Small intestine (tissue), 7 donors: ENCODE data around the gene FBN1. TPM values are rescaled to one million over a fixed set of nuclear protein-coding genes. Genes with fewer than 3 reads are reported as not detected.

Experiments used
- DNase-seq, 2 donors: peaks; one replicate each; pipeline versions ENCODE4 v3.0.0 to v3.0.0-alpha.2; 2013
- FAIRE-seq: peaks from 2 replicates; lab custom pipeline; 2012; peaks lifted over from hg19 to GRCh38; lab: Jason Lieb, UNC
- H3K27ac ChIP-seq, 3 donors: one replicate each; pipeline ENCODE4 v1.5.1; 2013; ENCODE audit warnings: low read length in 2 of 3, mild to moderate bottlenecking in 2 of 3, control low read depth in 1 of 3, inconsistent platforms in 1 of 3, low read depth in 1 of 3, moderate library complexity in 1 of 3
- H3K27me3 ChIP-seq, 3 donors: one replicate each; pipeline ENCODE4 v1.6.1; 2013; ENCODE audit warnings: low read length in 3 of 3, inconsistent platforms in 1 of 3; ENCODE audit not compliant: control insufficient read depth in 3 of 3, insufficient read depth in 3 of 3
- H3K36me3 ChIP-seq, 3 donors: one replicate each; pipeline ENCODE4 v1.6.1; 2013; ENCODE audit warnings: low read length in 3 of 3, inconsistent platforms in 1 of 3, low read depth in 1 of 3, mild to moderate bottlenecking in 1 of 3, moderate library complexity in 1 of 3; ENCODE audit not compliant: control insufficient read depth in 3 of 3, insufficient read depth in 2 of 3
- H3K4me1 ChIP-seq, 3 donors: one replicate each; pipeline ENCODE4 v1.6.1; 2013; ENCODE audit warnings: low read length in 2 of 3, inconsistent platforms in 1 of 3, low read depth in 1 of 3, mild to moderate bottlenecking in 1 of 3, moderate library complexity in 1 of 3; ENCODE audit not compliant: control insufficient read depth in 3 of 3, insufficient read depth in 2 of 3
- H3K4me3 ChIP-seq, 3 donors: one replicate each; pipeline ENCODE4 v1.5.1; 2013; ENCODE audit warnings: low read length in 3 of 3, control low read depth in 1 of 3, inconsistent platforms in 1 of 3, low read depth in 1 of 3, mild to moderate bottlenecking in 1 of 3, moderate library complexity in 1 of 3
- H3K9me3 ChIP-seq, 2 donors: one replicate each; pipeline ENCODE4 v1.6.1; 2013; ENCODE audit warnings: low read depth in 1 of 2, low read length in 1 of 2; ENCODE audit not compliant: control insufficient read depth in 2 of 2, insufficient read depth in 1 of 2
- WGBS, 3 donors: extraction: QIAGEN DNeasy Blood & Tissue Kit; methylation state at CpG; one replicate each; pipeline ENCODE4 v1.1.7; 2013; 5-methylcytosine and 5-hydroxymethylcytosine counted together
- polyA plus RNA-seq, 4 donors: library from polyadenylated mRNA; stranded (reverse) in 3 of 4; unstranded in 1 of 4; fragments of 200-250 nt in 3 of 4; fragments of 120-200 nt in 1 of 4; gene quantifications; one replicate each; pipeline versions ENCODE4 v1.2.1 to v1.2.3, GENCODE V29; 2013
- donor health status: healthy with polysubstance abuse.
- donor health status: control.
- donor health status: control.
- donor health status: Bipolar disorder and iron deficiency.
- donor health status: healthy.

Gene FBN1
- polyA plus RNA-seq, 4 donors, result 1.1 to 33.9 (median 11.3) TPM

GRCh38 chr15:48664436-48664835, 18.9 kb upstream of the FBN1 start:
- Histone ChIP-seq H3K27ac (no peak overlapping the region), H3K27me3 (no peaks in the 10 kb centered on the region), H3K4me3 (no peak overlapping the region), H3K36me3 (no peaks in the 10 kb centered on the region), H3K9me3 (no peaks in the 10 kb centered on the region), H3K4me1 (no peaks in the 10 kb centered on the region)
- no peak for DNase-seq
- WGBS, 3 donors, result 85 to 95% (median 88%) methylated on average over 1 of the region's 1 CpG
- no peak for FAIRE-seq

DNA sequence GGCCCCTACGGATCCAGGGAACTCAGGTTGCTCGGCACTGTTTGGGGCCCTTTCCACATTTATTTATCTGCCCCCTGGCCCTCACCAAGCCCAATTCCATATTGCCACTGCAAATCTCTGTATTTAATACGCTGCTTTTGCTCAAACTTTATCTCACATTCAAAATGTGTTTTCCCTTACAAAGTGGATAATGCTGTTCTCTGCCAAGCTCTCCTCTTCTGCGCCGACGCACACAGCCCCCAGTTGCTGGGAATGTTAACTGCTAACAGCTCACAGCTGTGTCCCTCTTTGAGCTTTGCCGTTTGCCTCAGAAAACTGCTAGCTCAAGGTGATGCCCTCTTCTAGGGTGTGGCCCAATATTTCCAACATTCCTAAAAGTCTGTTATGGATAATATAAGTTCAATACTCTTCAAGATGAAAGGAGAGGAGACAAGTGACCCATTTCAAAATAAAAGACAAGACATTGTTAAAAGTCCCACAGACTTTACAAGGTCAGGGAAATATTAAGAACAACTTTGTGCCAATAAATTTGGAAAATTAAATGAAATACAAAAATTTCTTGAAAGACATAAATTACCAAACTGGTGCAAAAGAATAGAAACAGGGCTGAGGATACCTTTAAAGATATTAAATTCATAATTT, 12.6 kb upstream of the FBN1 start:
- Histone ChIP-seq H3K27me3 (no peaks in the 10 kb centered on the region), H3K27ac (no peak overlapping the region), H3K4me3 (no peak overlapping the region), H3K9me3 (no peaks in the 10 kb centered on the region), H3K36me3 (no peaks in the 10 kb centered on the region), H3K4me1 (peaks cover 0 to 3% (median 0%) of the 10 kb centered on the region in 3 donors)
- DNase-seq, result no peak
- FAIRE-seq, result no peak
- 67 to 77% (median 69%) methylated on average over 7 of the region's 7 CpGs for whole genome bisulfite sequencing, 3 donors

DNA sequence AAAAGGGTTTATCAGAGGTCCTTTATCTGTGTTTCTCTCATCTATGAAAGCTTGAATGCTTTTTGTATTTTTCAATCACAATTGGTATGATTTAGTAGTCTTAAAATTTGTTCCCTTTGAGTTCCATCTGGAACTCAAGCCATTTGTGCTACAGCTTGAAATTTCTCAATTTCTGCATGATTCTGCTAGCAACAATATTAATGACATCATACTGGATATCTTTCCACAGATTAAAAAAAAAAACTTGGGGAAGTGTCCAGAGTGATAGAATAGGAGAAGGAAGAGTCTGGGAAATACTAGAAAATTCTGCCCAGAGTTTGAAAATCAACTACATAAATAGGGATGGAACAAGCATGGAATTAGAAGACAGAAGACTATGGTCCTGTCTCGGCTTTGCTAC, 9.3 kb upstream of the FBN1 start:
- Histone ChIP-seq H3K9me3 (no peaks in the 10 kb centered on the region), H3K27ac (no peak overlapping the region), H3K36me3 (no peaks in the 10 kb centered on the region), H3K27me3 (no peaks in the 10 kb centered on the region), H3K4me3 (no peak overlapping the region), H3K4me1 (peaks cover 0 to 3% (median 0%) of the 10 kb centered on the region in 3 donors)
- DNase-seq (no peak), FAIRE-seq (no peak)
- WGBS, 3 donors, result 86 to 88% (median 87%) methylated on average over 1 of the region's 1 CpG

DNA sequence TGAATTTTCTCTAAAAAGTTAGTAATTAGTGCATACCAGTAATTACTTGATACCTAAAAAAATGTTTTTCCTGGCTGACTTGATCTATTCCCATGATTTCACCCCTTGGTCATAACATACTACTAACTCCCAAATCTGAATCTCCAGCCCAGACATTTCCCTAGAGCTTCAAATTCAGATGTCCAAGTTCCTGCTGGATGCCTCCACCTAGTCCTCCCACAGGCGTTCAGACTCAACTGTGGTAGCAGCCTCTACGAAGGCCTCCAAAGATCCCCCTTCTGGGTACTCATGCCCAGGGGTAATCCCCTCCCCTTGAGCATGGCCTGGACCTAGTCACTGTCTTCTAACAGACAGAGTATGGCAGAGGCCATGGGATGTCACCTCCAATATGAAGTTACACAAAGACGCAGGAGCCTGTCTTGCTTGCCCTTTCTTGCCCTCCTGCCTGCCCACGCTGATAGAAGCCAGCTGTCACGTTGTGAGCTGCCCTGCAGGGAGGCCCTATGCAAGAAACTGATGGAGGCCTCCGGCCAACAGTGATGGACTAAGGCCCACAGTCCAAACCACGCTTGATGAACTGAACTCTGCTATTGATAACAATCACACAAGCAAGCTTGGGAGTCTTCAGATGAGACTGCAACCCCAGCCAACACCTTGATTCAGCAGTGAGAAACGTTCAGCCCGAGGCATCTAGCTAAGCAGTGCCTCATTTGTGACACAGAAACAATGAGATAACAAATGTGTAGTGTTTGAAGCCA, 8.6 kb upstream of the FBN1 start:
- H3K27me3 ChIP-seq, result no peaks in the 10 kb centered on the region
- H3K9me3 ChIP-seq, result no peaks in the 10 kb centered on the region
- WGBS, 3 donors, result 80 to 83% (median 83%) methylated on average over 9 of the region's 9 CpGs
- H3K4me1 ChIP-seq, result peaks cover 0 to 3% (median 0%) of the 10 kb centered on the region in 3 donors
- FAIRE-seq (no peak), DNase-seq (no peak)
- no peak overlapping the region for H3K27ac ChIP-seq
- no peak overlapping the region for H3K4me3 ChIP-seq
- no peaks in the 10 kb centered on the region for H3K36me3 ChIP-seq

DNA sequence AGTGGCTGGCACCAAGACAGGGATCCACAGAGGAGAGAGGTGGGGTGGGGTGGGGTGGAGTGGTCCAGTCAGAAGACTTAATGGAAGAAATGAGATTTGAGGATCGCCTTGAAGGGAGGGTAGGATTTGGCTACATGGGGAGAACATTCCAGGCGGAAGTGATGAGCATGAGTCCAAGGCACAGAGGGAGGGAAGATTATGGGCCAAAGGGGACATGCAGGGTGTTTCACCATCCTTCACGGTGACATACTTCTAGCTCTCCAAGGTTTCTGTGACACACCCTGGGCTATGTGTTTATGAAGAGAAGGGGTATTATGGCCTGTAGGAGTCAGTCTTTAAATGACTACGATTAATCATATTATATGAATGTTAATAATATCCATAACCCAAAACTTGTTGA, 7.7 kb upstream of the FBN1 start:
- Histone ChIP-seq H3K27me3 (no peaks in the 10 kb centered on the region), H3K4me3 (no peak overlapping the region), H3K36me3 (no peaks in the 10 kb centered on the region), H3K9me3 (no peaks in the 10 kb centered on the region), H3K4me1 (peaks cover 0 to 3% (median 0%) of the 10 kb centered on the region in 3 donors), H3K27ac (no peak overlapping the region)
- WGBS, 3 donors, result 86 to 92% (median 88%) methylated on average over 4 of the region's 4 CpGs
- no peak for DNase-seq
- no peak for FAIRE-seq

DNA sequence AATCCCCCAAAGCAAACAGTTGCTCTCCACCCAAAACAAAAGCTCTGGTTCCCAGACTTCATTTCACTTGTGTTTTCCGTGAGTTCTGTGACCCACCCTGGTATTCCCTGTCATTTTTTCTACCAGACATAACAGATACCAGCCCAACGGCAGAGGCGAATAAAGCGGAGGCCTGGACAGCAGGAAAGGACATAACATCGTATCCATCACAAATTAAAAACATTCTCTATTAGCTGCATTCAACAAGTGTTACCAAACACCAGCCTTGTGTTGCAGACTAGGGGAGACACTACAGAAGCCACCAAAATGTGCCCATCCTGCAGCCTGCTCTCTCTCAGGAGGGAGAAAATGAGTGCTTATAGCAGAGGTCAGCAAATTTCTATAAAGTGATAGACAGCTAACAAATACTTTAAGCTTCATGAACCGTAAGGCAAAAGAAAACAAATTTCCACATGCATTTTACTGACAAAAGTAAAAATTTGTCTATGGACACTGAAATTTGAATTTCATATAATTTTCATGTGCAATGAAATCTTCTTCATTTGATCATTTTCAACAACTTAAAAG, 7.1 kb upstream of the FBN1 start:
- H3K4me1 ChIP-seq, result no peaks in the 10 kb centered on the region
- FAIRE-seq (no peak), DNase-seq (no peak)
- H3K4me3 ChIP-seq, result no peak overlapping the region
- H3K9me3 ChIP-seq, result no peaks in the 10 kb centered on the region
- no peaks in the 10 kb centered on the region for H3K36me3 ChIP-seq
- WGBS, 3 donors, result 88 to 97% (median 88%) methylated on average over 6 of the region's 6 CpGs
- H3K27me3 ChIP-seq, result no peaks in the 10 kb centered on the region
- no peak overlapping the region for H3K27ac ChIP-seq

- no peaks in the 10 kb centered on the region for H3K36me3 ChIP-seq
- H3K27ac ChIP-seq, result no peak overlapping the region
- H3K9me3 ChIP-seq, result no peaks in the 10 kb centered on the region
- 89 to 99% (median 93%) methylated on average over 2 of the region's 2 CpGs for WGBS, 3 donors
- no peak overlapping the region for H3K4me3 ChIP-seq
- no peaks in the 10 kb centered on the region for H3K4me1 ChIP-seq
- peaks cover 0 to 8% (median 8%) of the 10 kb centered on the region in 3 donors for H3K27me3 ChIP-seq
- FAIRE-seq (no peak), DNase-seq (no peak)
Measured at GRCh38 chr15:48650931-48651330, 5.4 kb upstream of the FBN1 start.

- Histone ChIP-seq H3K4me1 (no peaks in the 10 kb centered on the region), H3K9me3 (no peaks in the 10 kb centered on the region), H3K36me3 (no peaks in the 10 kb centered on the region), H3K27ac (no peak overlapping the region), H3K27me3 (peaks cover 0 to 27% (median 17%) of the 10 kb centered on the region in 3 donors), H3K4me3 (no peak overlapping the region)
- DNase-seq (no peak), FAIRE-seq (no peak)
Measured at GRCh38 chr15:48647962-48648361, 2.5 kb upstream of the FBN1 start.
